Measurements from ENCODE around the gene CNTNAP2.

CNTNAP2 gene

DNA sequence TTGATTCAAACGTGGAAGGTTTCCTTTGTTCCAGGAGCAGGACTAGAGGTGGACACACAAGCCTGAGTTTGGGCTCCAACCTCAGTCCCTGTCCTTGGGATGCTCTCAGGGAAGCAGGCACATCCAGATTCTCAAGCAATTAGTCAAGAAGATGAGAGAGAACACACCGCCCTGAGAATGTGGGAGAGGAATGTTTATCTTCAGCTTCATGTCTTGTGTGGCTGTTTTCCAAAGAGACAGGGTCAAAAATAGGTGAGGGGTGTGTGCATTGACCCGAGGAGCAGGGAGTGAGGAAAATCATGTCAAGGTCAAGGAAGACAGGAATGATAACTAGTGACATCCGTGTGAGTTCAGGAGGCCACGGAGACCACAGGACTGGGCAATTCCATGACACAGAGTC lies 2001.8 kb downstream of the CNTNAP2 start:
- H3K27me3 ChIP-seq (replicated peaks; ENCODE audit: control insufficient read depth, insufficient read depth, low read length, poor library complexity, severe bottlenecking) = no peaks in the 10 kb centered on the region
- H3K27ac ChIP-seq (ENCODE audit: insufficient read depth, low read length, poor library complexity, severe bottlenecking) = no peak overlapping the region
- H3K4me3 ChIP-seq (ENCODE audit: insufficient read depth, low read depth, low read length, poor library complexity, severe bottlenecking) = no peak overlapping the region
- H3K9me3 ChIP-seq (ENCODE audit: control insufficient read depth, low read length) = no peaks in the 10 kb centered on the region
- no peaks in the 10 kb centered on the region for H3K4me1 ChIP-seq (ENCODE audit: control insufficient read depth, insufficient read depth, low read length, poor library complexity, severe bottlenecking)
- no peak for DNase-seq
- H3K36me3 ChIP-seq (ENCODE audit: control insufficient read depth, insufficient read depth, low read length) = no peaks in the 10 kb centered on the region

DNA sequence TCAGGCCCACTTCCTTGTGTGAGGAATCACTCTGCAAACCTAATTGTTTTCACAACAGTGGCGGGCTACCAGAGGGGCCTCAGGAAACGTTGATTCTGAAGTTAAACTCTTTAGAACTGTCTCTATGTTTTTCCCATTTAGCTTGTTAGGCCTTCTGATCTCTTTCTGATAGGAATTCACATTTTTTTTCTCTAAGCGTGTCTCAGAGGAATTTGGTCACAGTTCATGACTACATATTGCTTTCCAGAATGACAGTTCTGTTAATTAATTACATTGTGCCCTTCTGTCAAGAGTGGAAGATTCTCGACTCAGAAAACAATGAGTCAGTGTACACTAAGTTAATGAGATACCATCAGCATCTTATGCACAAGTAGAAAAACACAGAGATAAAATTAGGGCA lies 2004.8 kb downstream of the CNTNAP2 start:
- no peaks in the 10 kb centered on the region for H3K4me1 ChIP-seq (ENCODE audit: control insufficient read depth, insufficient read depth, low read length, poor library complexity, severe bottlenecking)
- H3K27me3 ChIP-seq (replicated peaks; ENCODE audit: control insufficient read depth, insufficient read depth, low read length, poor library complexity, severe bottlenecking) = no peaks in the 10 kb centered on the region
- DNase-seq = no peak
- no peak overlapping the region for H3K27ac ChIP-seq (ENCODE audit: insufficient read depth, low read length, poor library complexity, severe bottlenecking)
- no peaks in the 10 kb centered on the region for H3K36me3 ChIP-seq (ENCODE audit: control insufficient read depth, insufficient read depth, low read length)
- no peak overlapping the region for H3K4me3 ChIP-seq (ENCODE audit: insufficient read depth, low read depth, low read length, poor library complexity, severe bottlenecking)
- H3K9me3 ChIP-seq (ENCODE audit: control insufficient read depth, low read length) = no peaks in the 10 kb centered on the region

- H3K27ac ChIP-seq (ENCODE audit: insufficient read depth, low read length, poor library complexity, severe bottlenecking) = no peak overlapping the region
- no peak for DNase-seq
- H3K27me3 ChIP-seq (replicated peaks; ENCODE audit: control insufficient read depth, insufficient read depth, low read length, poor library complexity, severe bottlenecking) = no peaks in the 10 kb centered on the region
- H3K36me3 ChIP-seq (ENCODE audit: control insufficient read depth, insufficient read depth, low read length) = no peaks in the 10 kb centered on the region
- H3K4me1 ChIP-seq (ENCODE audit: control insufficient read depth, insufficient read depth, low read length, poor library complexity, severe bottlenecking) = no peaks in the 10 kb centered on the region
- H3K9me3 ChIP-seq (ENCODE audit: control insufficient read depth, low read length) = no peaks in the 10 kb centered on the region
- no peak overlapping the region for H3K4me3 ChIP-seq (ENCODE audit: insufficient read depth, low read depth, low read length, poor library complexity, severe bottlenecking)
Observed at GRCh38 chr7:148121847-148122246, 2005.2 kb downstream of the CNTNAP2 start.

DNA sequence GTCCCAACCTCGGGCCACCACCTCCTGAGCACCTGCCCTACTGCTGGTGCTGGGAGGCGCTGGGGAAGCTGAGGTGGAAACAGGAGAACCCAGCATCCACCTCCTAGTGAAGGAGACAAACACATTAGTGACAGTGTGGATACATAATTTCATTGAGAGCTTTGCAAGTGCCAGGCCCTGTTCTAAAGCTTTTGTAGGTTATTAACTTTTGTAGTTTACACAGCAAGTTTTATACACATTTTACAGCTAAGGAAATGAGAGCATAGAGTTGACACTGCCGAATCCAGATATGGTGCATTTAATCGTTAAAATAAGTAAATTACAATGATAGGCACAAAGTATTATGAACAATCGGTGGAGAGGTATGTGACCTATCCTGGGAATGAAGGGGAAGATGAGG lies 2007.9 kb downstream of the CNTNAP2 start:
- Histone ChIP-seq H3K4me1 (ENCODE audit: control insufficient read depth, insufficient read depth, low read length, poor library complexity, severe bottlenecking) (no peaks in the 10 kb centered on the region), H3K36me3 (ENCODE audit: control insufficient read depth, insufficient read depth, low read length) (no peaks in the 10 kb centered on the region), H3K27ac (ENCODE audit: insufficient read depth, low read length, poor library complexity, severe bottlenecking) (no peak overlapping the region), H3K4me3 (ENCODE audit: insufficient read depth, low read depth, low read length, poor library complexity, severe bottlenecking) (no peak overlapping the region), H3K27me3 (replicated peaks; ENCODE audit: control insufficient read depth, insufficient read depth, low read length, poor library complexity, severe bottlenecking) (no peaks in the 10 kb centered on the region), H3K9me3 (ENCODE audit: control insufficient read depth, low read length) (no peaks in the 10 kb centered on the region)
- no peak for DNase-seq

GRCh38 chr7:148127374-148127773 lies 2010.8 kb downstream of the CNTNAP2 start:
- H3K4me1 ChIP-seq (ENCODE audit: control insufficient read depth, insufficient read depth, low read length, poor library complexity, severe bottlenecking) = no peaks in the 10 kb centered on the region
- H3K36me3 ChIP-seq (ENCODE audit: control insufficient read depth, insufficient read depth, low read length) = no peaks in the 10 kb centered on the region
- H3K9me3 ChIP-seq (ENCODE audit: control insufficient read depth, low read length) = no peaks in the 10 kb centered on the region
- DNase-seq = no peak
- no peaks in the 10 kb centered on the region for H3K27me3 ChIP-seq (replicated peaks; ENCODE audit: control insufficient read depth, insufficient read depth, low read length, poor library complexity, severe bottlenecking)
- no peak overlapping the region for H3K4me3 ChIP-seq (ENCODE audit: insufficient read depth, low read depth, low read length, poor library complexity, severe bottlenecking)
- no peak overlapping the region for H3K27ac ChIP-seq (ENCODE audit: insufficient read depth, low read length, poor library complexity, severe bottlenecking)

DNA sequence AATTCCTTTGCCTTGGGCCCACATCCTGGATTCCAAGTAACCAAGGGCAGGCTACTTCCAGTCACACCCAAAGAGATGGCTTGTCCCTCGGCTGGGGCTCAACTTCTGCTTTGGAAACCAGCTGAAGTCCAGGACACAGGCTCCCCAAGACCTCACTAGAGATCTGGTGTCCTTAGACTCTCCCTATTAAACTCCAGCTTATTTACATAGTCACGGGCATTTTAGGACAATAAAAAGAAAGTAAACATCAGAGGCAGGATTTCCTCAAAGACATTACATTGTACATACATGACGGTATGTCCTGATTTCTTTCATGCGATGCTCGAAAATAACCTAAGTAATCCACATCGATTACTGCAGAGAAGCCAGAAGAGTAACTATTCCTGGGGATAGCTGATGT lies 2012.4 kb downstream of the CNTNAP2 start:
- no peaks in the 10 kb centered on the region for H3K27me3 ChIP-seq (replicated peaks; ENCODE audit: control insufficient read depth, insufficient read depth, low read length, poor library complexity, severe bottlenecking)
- H3K4me3 ChIP-seq (ENCODE audit: insufficient read depth, low read depth, low read length, poor library complexity, severe bottlenecking) = no peak overlapping the region
- no peaks in the 10 kb centered on the region for H3K4me1 ChIP-seq (ENCODE audit: control insufficient read depth, insufficient read depth, low read length, poor library complexity, severe bottlenecking)
- H3K36me3 ChIP-seq (ENCODE audit: control insufficient read depth, insufficient read depth, low read length) = no peaks in the 10 kb centered on the region
- no peak for DNase-seq
- H3K27ac ChIP-seq (ENCODE audit: insufficient read depth, low read length, poor library complexity, severe bottlenecking) = no peak overlapping the region
- H3K9me3 ChIP-seq (ENCODE audit: control insufficient read depth, low read length) = no peaks in the 10 kb centered on the region

DNA sequence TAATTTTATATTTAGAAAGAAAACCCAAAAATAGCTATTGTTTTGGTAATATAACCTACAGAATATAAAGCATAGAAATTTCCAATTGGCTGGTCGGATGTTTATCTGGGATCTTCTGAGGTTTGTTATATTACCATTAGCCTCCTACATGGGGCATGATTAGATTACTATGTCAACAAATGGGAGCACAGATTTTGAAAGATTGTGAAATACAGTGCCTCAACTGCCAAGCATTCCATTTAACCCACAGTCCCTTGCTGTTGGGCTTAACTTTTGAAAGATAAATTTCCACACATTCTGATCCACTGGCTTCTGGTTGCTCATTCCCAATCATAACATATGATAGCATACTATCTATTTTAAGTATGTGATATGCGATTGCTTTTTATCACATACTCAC lies 2018.5 kb downstream of the CNTNAP2 start:
- Histone ChIP-seq H3K27me3 (replicated peaks; ENCODE audit: control insufficient read depth, insufficient read depth, low read length, poor library complexity, severe bottlenecking) (no peaks in the 10 kb centered on the region), H3K36me3 (ENCODE audit: control insufficient read depth, insufficient read depth, low read length) (no peaks in the 10 kb centered on the region), H3K9me3 (ENCODE audit: control insufficient read depth, low read length) (no peaks in the 10 kb centered on the region), H3K4me3 (ENCODE audit: insufficient read depth, low read depth, low read length, poor library complexity, severe bottlenecking) (no peak overlapping the region), H3K27ac (ENCODE audit: insufficient read depth, low read length, poor library complexity, severe bottlenecking) (no peak overlapping the region), H3K4me1 (ENCODE audit: control insufficient read depth, insufficient read depth, low read length, poor library complexity, severe bottlenecking) (no peaks in the 10 kb centered on the region)
- DNase-seq = no peak

GRCh38 chr7:148135997-148136396 lies 2019.4 kb downstream of the CNTNAP2 start:
- H3K9me3 ChIP-seq (ENCODE audit: control insufficient read depth, low read length) = no peaks in the 10 kb centered on the region
- no peaks in the 10 kb centered on the region for H3K27me3 ChIP-seq (replicated peaks; ENCODE audit: control insufficient read depth, insufficient read depth, low read length, poor library complexity, severe bottlenecking)
- H3K27ac ChIP-seq (ENCODE audit: insufficient read depth, low read length, poor library complexity, severe bottlenecking) = no peak overlapping the region
- no peak overlapping the region for H3K4me3 ChIP-seq (ENCODE audit: insufficient read depth, low read depth, low read length, poor library complexity, severe bottlenecking)
- no peaks in the 10 kb centered on the region for H3K4me1 ChIP-seq (ENCODE audit: control insufficient read depth, insufficient read depth, low read length, poor library complexity, severe bottlenecking)
- DNase-seq = no peak
- H3K36me3 ChIP-seq (ENCODE audit: control insufficient read depth, insufficient read depth, low read length) = no peaks in the 10 kb centered on the region

- no peaks in the 10 kb centered on the region for H3K36me3 ChIP-seq (ENCODE audit: control insufficient read depth, insufficient read depth, low read length)
- DNase-seq = no peak
- no peak overlapping the region for H3K27ac ChIP-seq (ENCODE audit: insufficient read depth, low read length, poor library complexity, severe bottlenecking)
- no peak overlapping the region for H3K4me3 ChIP-seq (ENCODE audit: insufficient read depth, low read depth, low read length, poor library complexity, severe bottlenecking)
- H3K4me1 ChIP-seq (ENCODE audit: control insufficient read depth, insufficient read depth, low read length, poor library complexity, severe bottlenecking) = no peaks in the 10 kb centered on the region
- no peaks in the 10 kb centered on the region for H3K27me3 ChIP-seq (replicated peaks; ENCODE audit: control insufficient read depth, insufficient read depth, low read length, poor library complexity, severe bottlenecking)
- H3K9me3 ChIP-seq (ENCODE audit: control insufficient read depth, low read length) = no peaks in the 10 kb centered on the region
Observed at GRCh38 chr7:148142660-148143248, 2026.2 kb downstream of the CNTNAP2 start.

- Histone ChIP-seq H3K27ac (ENCODE audit: insufficient read depth, low read length, poor library complexity, severe bottlenecking) (no peak overlapping the region), H3K27me3 (replicated peaks; ENCODE audit: control insufficient read depth, insufficient read depth, low read length, poor library complexity, severe bottlenecking) (no peaks in the 10 kb centered on the region)
- DNase-seq = no peak
Observed at GRCh38 chr7:148144827-148145226, 2028.2 kb downstream of the CNTNAP2 start.

More at GRCh38 chr7:148144827-148145226, 2028.2 kb downstream of the CNTNAP2 start:
- no peaks in the 10 kb centered on the region for H3K9me3 ChIP-seq (ENCODE audit: control insufficient read depth, low read length)
- no peak overlapping the region for H3K4me3 ChIP-seq (ENCODE audit: insufficient read depth, low read depth, low read length, poor library complexity, severe bottlenecking)
- H3K36me3 ChIP-seq (ENCODE audit: control insufficient read depth, insufficient read depth, low read length) = no peaks in the 10 kb centered on the region
- H3K4me1 ChIP-seq (ENCODE audit: control insufficient read depth, insufficient read depth, low read length, poor library complexity, severe bottlenecking) = no peaks in the 10 kb centered on the region
